ENCODE data around the gene MDH1B. TPM values are rescaled to one million over a fixed set of nuclear protein-coding genes. Genes with fewer than 3 reads are reported as not detected.
"Not testable (repeated sequence)": the region's sequence is repeated elsewhere in the genome, so short reads cannot be mapped to it uniquely, and the experiment has no call there.

MDH1B gene
- total RNA-seq, result under 1 TPM; 0.34 to 0.44 TPM

GRCh38 chr2:206765242-206766056 lies at the start of gene MDH1B, which contains the start of gene FASTKD2:
TSS of gene MDH1B (minus strand) at chr2:206765328. CDS start at chr2:206765271, 57 bp downstream.
TSS of gene FASTKD2 (plus strand) at chr2:206765606. CDS start at chr2:206766694, 1,088 bp downstream.
- H3K9me3 Mint-ChIP-seq, result no peaks in the 10 kb centered on the region
- no peaks in the 10 kb centered on the region for H3K27me3 Mint-ChIP-seq
- POLR2A ChIA-PET, result interaction anchor here (0.5 to 1.7 kb wide), 6 partner anchors 28 to 1004 kb away, joined by 3 to 9 read pairs (median 4); partner anchors contain the start of genes CCNYL1, CREB1, EEF1B2 and FZD5
- H3K4me1 Mint-ChIP-seq, result peaks cover 22% of the 10 kb centered on the region
- peak; percentile 85 for DNase-seq
- H3K36me3 Mint-ChIP-seq, result peaks cover 7% of the 10 kb centered on the region
- peak; percentile 89 for ATAC-seq (ENCODE audit: low read depth)
- peak within 1 kb of the TSS; percentile 94 for H3K4me3 Mint-ChIP-seq
- peak within 1 kb of the TSS; percentile 96 for H3K27ac Mint-ChIP-seq

- no peak for DNase-seq
- H3K27ac Mint-ChIP-seq, result no peak overlapping the region
- H3K9me3 Mint-ChIP-seq, result no peaks in the 10 kb centered on the region
- no peak for ATAC-seq (ENCODE audit: low read depth)
- H3K27me3 Mint-ChIP-seq, result peaks cover 3% of the 10 kb centered on the region
- no peaks in the 10 kb centered on the region for H3K4me1 Mint-ChIP-seq
- no peak overlapping the region for H3K4me3 Mint-ChIP-seq
- POLR2A ChIA-PET, result no interaction called here
- H3K36me3 Mint-ChIP-seq, result no peaks in the 10 kb centered on the region
Measured at GRCh38 chr2:206814498-206814897, 49.4 kb upstream of the MDH1B start.

- DNase-seq; POLR2A ChIA-PET; ATAC-seq (ENCODE audit: low read depth); H3K4me1 Mint-ChIP-seq; H3K4me3 Mint-ChIP-seq; H3K9me3 Mint-ChIP-seq; H3K27ac Mint-ChIP-seq; H3K27me3 Mint-ChIP-seq; H3K36me3 Mint-ChIP-seq: not testable (repeated sequence)
Measured at GRCh38 chr2:206812471-206812870, 47.3 kb upstream of the MDH1B start.

- H3K27ac Mint-ChIP-seq; DNase-seq; ATAC-seq (ENCODE audit: low read depth); POLR2A ChIA-PET; H3K4me1 Mint-ChIP-seq; H3K27me3 Mint-ChIP-seq; H3K4me3 Mint-ChIP-seq; H3K9me3 Mint-ChIP-seq; H3K36me3 Mint-ChIP-seq: not testable (repeated sequence)
Measured at GRCh38 chr2:206807624-206808023, 42.5 kb upstream of the MDH1B start.

GRCh38 chr2:206805887-206806607 lies 40.9 kb upstream of the MDH1B start:
- H3K9me3 Mint-ChIP-seq, result no peaks in the 10 kb centered on the region
- no peak overlapping the region for H3K27ac Mint-ChIP-seq
- no peak for DNase-seq
- no peaks in the 10 kb centered on the region for H3K27me3 Mint-ChIP-seq
- no peak overlapping the region for H3K4me3 Mint-ChIP-seq
- ATAC-seq (ENCODE audit: low read depth), result no peak
- POLR2A ChIA-PET, result no interaction called here
- peaks cover 4% of the 10 kb centered on the region for H3K4me1 Mint-ChIP-seq
- no peaks in the 10 kb centered on the region for H3K36me3 Mint-ChIP-seq

- ATAC-seq (ENCODE audit: low read depth) (no peak), DNase-seq (no peak)
- Mint-ChIP-seq H3K9me3 (no peaks in the 10 kb centered on the region), H3K4me1 (peaks cover 11% of the 10 kb centered on the region), H3K27me3 (no peaks in the 10 kb centered on the region), H3K36me3 (no peaks in the 10 kb centered on the region), H3K4me3 (no peak overlapping the region), H3K27ac (no peak overlapping the region)
- POLR2A ChIA-PET, result no interaction called here
Measured at GRCh38 chr2:206804326-206804725, 39.2 kb upstream of the MDH1B start.

GRCh38 chr2:206802654-206803514 lies 37.8 kb upstream of the MDH1B start:
- H3K4me3 Mint-ChIP-seq, result no peak overlapping the region
- POLR2A ChIA-PET, result no interaction called here
- ATAC-seq (ENCODE audit: low read depth), result no peak

GRCh38 chr2:206801418-206802189 lies 36.5 kb upstream of the MDH1B start:
- Mint-ChIP-seq H3K4me3 (no peak overlapping the region), H3K36me3 (no peaks in the 10 kb centered on the region), H3K27ac (no peak overlapping the region), H3K4me1 (peaks cover 16% of the 10 kb centered on the region), H3K9me3 (no peaks in the 10 kb centered on the region), H3K27me3 (no peaks in the 10 kb centered on the region)
- POLR2A ChIA-PET, result no interaction called here
- ATAC-seq (ENCODE audit: low read depth), result no peak
- DNase-seq, result no peak

More at GRCh38 chr2:206802654-206803514, 37.8 kb upstream of the MDH1B start:
- no peak for DNase-seq
- H3K4me1 Mint-ChIP-seq, result peaks cover 15% of the 10 kb centered on the region
- H3K36me3 Mint-ChIP-seq, result no peaks in the 10 kb centered on the region
- no peak overlapping the region for H3K27ac Mint-ChIP-seq
- H3K27me3 Mint-ChIP-seq, result no peaks in the 10 kb centered on the region
- no peaks in the 10 kb centered on the region for H3K9me3 Mint-ChIP-seq

GRCh38 chr2:206800506-206801417 lies 35.6 kb upstream of the MDH1B start:
- no peaks in the 10 kb centered on the region for H3K27me3 Mint-ChIP-seq
- POLR2A ChIA-PET, result no interaction called here
- no peaks in the 10 kb centered on the region for H3K36me3 Mint-ChIP-seq
- H3K4me3 Mint-ChIP-seq, result peak overlapping the region; percentile 73
- DNase-seq, result peak; percentile 41
- ATAC-seq (ENCODE audit: low read depth), result peak; percentile 71
- no peaks in the 10 kb centered on the region for H3K9me3 Mint-ChIP-seq
- peaks cover 16% of the 10 kb centered on the region for H3K4me1 Mint-ChIP-seq
- peak overlapping the region; percentile 84 for H3K27ac Mint-ChIP-seq

- H3K27me3 Mint-ChIP-seq, result no peaks in the 10 kb centered on the region
- H3K4me3 Mint-ChIP-seq, result no peak overlapping the region
- POLR2A ChIA-PET, result no interaction called here
- ATAC-seq (ENCODE audit: low read depth) (no peak), DNase-seq (no peak)
- H3K27ac Mint-ChIP-seq, result no peak overlapping the region
- H3K36me3 Mint-ChIP-seq, result peaks cover 1% of the 10 kb centered on the region
- H3K9me3 Mint-ChIP-seq, result no peaks in the 10 kb centered on the region
- H3K4me1 Mint-ChIP-seq, result peaks cover 16% of the 10 kb centered on the region
Measured at GRCh38 chr2:206799083-206799482, 34.0 kb upstream of the MDH1B start.

- peak; percentile 23 for ATAC-seq (ENCODE audit: low read depth)
- Mint-ChIP-seq H3K27me3 (no peaks in the 10 kb centered on the region), H3K27ac (no peak overlapping the region), H3K36me3 (peaks cover 1% of the 10 kb centered on the region), H3K9me3 (no peaks in the 10 kb centered on the region), H3K4me1 (peaks cover 14% of the 10 kb centered on the region), H3K4me3 (no peak overlapping the region)
- POLR2A ChIA-PET, result no interaction called here
- no peak for DNase-seq
Measured at GRCh38 chr2:206798000-206798399, 32.9 kb upstream of the MDH1B start.

- POLR2A ChIA-PET, result interaction anchor here (0.6 kb wide), 1 partner anchor 360 kb away, joined by 3 read pairs; no protein-coding TSS in a partner anchor
- Mint-ChIP-seq H3K27ac (no peak overlapping the region), H3K4me1 (peaks cover 14% of the 10 kb centered on the region), H3K36me3 (peaks cover 1% of the 10 kb centered on the region), H3K27me3 (no peaks in the 10 kb centered on the region), H3K9me3 (no peaks in the 10 kb centered on the region), H3K4me3 (no peak overlapping the region)
- ATAC-seq (ENCODE audit: low read depth) (no peak), DNase-seq (no peak)
Measured at GRCh38 chr2:206797376-206797775, 32.2 kb upstream of the MDH1B start.
